ENCODE measurements around the gene TECPR2. TPM values are rescaled to one million over a fixed set of nuclear protein-coding genes. Genes with fewer than 3 reads are reported as not detected.

TECPR2 gene
- total RNA-seq, 3 donors from 2014 or later (not counting 1 experiment from before 2014, with no cell fraction given), result 10.8 to 18.6 (median 15.3) TPM

- Histone ChIP-seq H3K27me3 (ENCODE audit: control insufficient read depth, insufficient read depth, low read length) (no peaks in the 10 kb centered on the region), H3K36me3 (ENCODE audit: control insufficient read depth, insufficient read depth, low read length) (no peaks in the 10 kb centered on the region), H3K4me1 (ENCODE audit: control insufficient read depth, insufficient read depth, low read length) (no peaks in the 10 kb centered on the region), H3K27ac (ENCODE audit: low read length) (no peak overlapping the region), H3K4me3 (ENCODE audit: low read length) (no peak overlapping the region), H3K9me3 (ENCODE audit: control insufficient read depth, insufficient read depth, low read length) (no peaks in the 10 kb centered on the region)
- ATAC-seq (no peak), DNase-seq (no peak)
- Mint-ChIP-seq H3K36me3 (no peaks in the 10 kb centered on the region), H3K27ac (no peak overlapping the region), H3K27me3 (ENCODE audit: low read depth in 2 of 2) (no peaks in the 10 kb centered on the region), H3K4me3 (no peak overlapping the region), H3K9me3 (peaks cover 0 to 3% of the 10 kb centered on the region in 2 donors), H3K4me1 (peaks cover 0 to 7% of the 10 kb centered on the region in 2 donors)
- WGBS (ENCODE audit: insufficient coverage), result 78% methylated on average over 7 of the region's 7 CpGs
- intact Hi-C loops (cut with micrococcal nuclease), result no loop called here
- no peak for TF ChIP-seq CTCF (IDR thresholded peaks at IDR 0.05)
These were observed 117.0 kb downstream of the TECPR2 start for GRCh38 chr14:102479777-102480176.

GRCh38 chr14:102481371-102481770 lies 118.6 kb downstream of the TECPR2 start:
- no peaks in the 10 kb centered on the region for H3K36me3 ChIP-seq (ENCODE audit: control insufficient read depth, insufficient read depth, low read length)
- H3K27me3 Mint-ChIP-seq (ENCODE audit: low read depth in 2 of 2), result no peaks in the 10 kb centered on the region
- H3K27ac Mint-ChIP-seq, result no peak overlapping the region
- WGBS (ENCODE audit: insufficient coverage), result 100% methylated on average over 4 of the region's 4 CpGs
- peaks cover 0 to 7% of the 10 kb centered on the region in 2 donors for H3K4me1 Mint-ChIP-seq
- H3K4me3 ChIP-seq (ENCODE audit: low read length), result no peak overlapping the region
- H3K36me3 Mint-ChIP-seq, result no peaks in the 10 kb centered on the region
- no peak for ATAC-seq
- no peak for TF ChIP-seq CTCF (IDR thresholded peaks at IDR 0.05)
- H3K27me3 ChIP-seq (ENCODE audit: control insufficient read depth, insufficient read depth, low read length), result no peaks in the 10 kb centered on the region
- intact Hi-C loops (cut with micrococcal nuclease), result no loop called here
- no peak for DNase-seq
- peaks cover 0 to 3% of the 10 kb centered on the region in 2 donors for H3K9me3 Mint-ChIP-seq
- H3K27ac ChIP-seq (ENCODE audit: low read length), result no peak overlapping the region
- H3K9me3 ChIP-seq (ENCODE audit: control insufficient read depth, insufficient read depth, low read length), result no peaks in the 10 kb centered on the region
- H3K4me3 Mint-ChIP-seq, result no peak overlapping the region
- H3K4me1 ChIP-seq (ENCODE audit: control insufficient read depth, insufficient read depth, low read length), result no peaks in the 10 kb centered on the region

GRCh38 chr14:102481791-102482238 lies 119.1 kb downstream of the TECPR2 start:
- Histone ChIP-seq H3K4me3 (ENCODE audit: low read length) (no peak overlapping the region), H3K36me3 (ENCODE audit: control insufficient read depth, insufficient read depth, low read length) (no peaks in the 10 kb centered on the region), H3K27ac (ENCODE audit: low read length) (no peak overlapping the region), H3K27me3 (ENCODE audit: control insufficient read depth, insufficient read depth, low read length) (no peaks in the 10 kb centered on the region), H3K9me3 (ENCODE audit: control insufficient read depth, insufficient read depth, low read length) (no peaks in the 10 kb centered on the region), H3K4me1 (ENCODE audit: control insufficient read depth, insufficient read depth, low read length) (no peaks in the 10 kb centered on the region)
- H3K27ac Mint-ChIP-seq, result peak overlapping the region in 1 of 2 donors; percentile 7
- WGBS (ENCODE audit: insufficient coverage), result 95% methylated on average over 8 of the region's 8 CpGs
- H3K4me1 Mint-ChIP-seq, result peaks cover 0 to 7% of the 10 kb centered on the region in 2 donors
- DNase-seq (no peak), ATAC-seq (no peak)
- no peak for TF ChIP-seq CTCF (IDR thresholded peaks at IDR 0.05)
- H3K36me3 Mint-ChIP-seq, result no peaks in the 10 kb centered on the region
- H3K4me3 Mint-ChIP-seq, result no peak overlapping the region
- intact Hi-C loops (cut with micrococcal nuclease), result no loop called here
- peaks cover 0 to 3% of the 10 kb centered on the region in 2 donors for H3K9me3 Mint-ChIP-seq
- no peaks in the 10 kb centered on the region for H3K27me3 Mint-ChIP-seq (ENCODE audit: low read depth in 2 of 2)

GRCh38 chr14:102484316-102484715 lies 121.6 kb downstream of the TECPR2 start:
- intact Hi-C loops (cut with micrococcal nuclease), result no loop called here
- Histone ChIP-seq H3K27ac (ENCODE audit: low read length) (no peak overlapping the region), H3K27me3 (ENCODE audit: control insufficient read depth, insufficient read depth, low read length) (no peaks in the 10 kb centered on the region), H3K9me3 (ENCODE audit: control insufficient read depth, insufficient read depth, low read length) (no peaks in the 10 kb centered on the region), H3K4me3 (ENCODE audit: low read length) (no peak overlapping the region), H3K36me3 (ENCODE audit: control insufficient read depth, insufficient read depth, low read length) (no peaks in the 10 kb centered on the region), H3K4me1 (ENCODE audit: control insufficient read depth, insufficient read depth, low read length) (no peaks in the 10 kb centered on the region)
- Mint-ChIP-seq H3K27me3 (ENCODE audit: low read depth in 2 of 2) (no peaks in the 10 kb centered on the region), H3K9me3 (peaks cover 0 to 3% of the 10 kb centered on the region in 2 donors), H3K4me1 (peaks cover 0 to 5% of the 10 kb centered on the region in 2 donors), H3K27ac (no peak overlapping the region), H3K4me3 (no peak overlapping the region), H3K36me3 (no peaks in the 10 kb centered on the region)
- ATAC-seq (no peak), DNase-seq (no peak)
- no peak for TF ChIP-seq CTCF (IDR thresholded peaks at IDR 0.05)
- WGBS (ENCODE audit: insufficient coverage), result 88% methylated on average over 5 of the region's 5 CpGs

Measured in natural killer cell (primary cell).